Measurements from ENCODE around the gene ZNF414. TPM values are rescaled to one million over a fixed set of nuclear protein-coding genes. Genes with fewer than 3 reads are reported as not detected.

Gene ZNF414
- total and polyA plus RNA-seq, 2 experiments from 2014 or later, result 27.4 to 45.0 TPM

- Histone ChIP-seq H2AFZ (no peak overlapping the region), H3K4me2 (peak overlapping the region; percentile 89), H3K79me2 (replicated peaks; ENCODE audit: insufficient read depth) (no peaks in the 10 kb centered on the region), H3K4me1 (ENCODE audit: insufficient read depth) (peaks cover 9% of the 10 kb centered on the region), H3K27me3 (ENCODE audit: insufficient read depth) (no peaks in the 10 kb centered on the region), H3K27ac (ENCODE audit: low read depth) (peak overlapping the region; percentile 99), H4K20me1 (replicated peaks; ENCODE audit: insufficient read depth) (no peaks in the 10 kb centered on the region), H3K4me3 (peak overlapping the region; percentile 78), H3K36me3 (ENCODE audit: insufficient read depth) (no peaks in the 10 kb centered on the region), H3K9me2 (ENCODE audit: insufficient read depth) (no peaks in the 10 kb centered on the region), H3F3A (replicated peaks; ENCODE audit: low read depth) (peaks cover 23% of the 10 kb centered on the region)
- DNase-seq (ENCODE audit: low spot score) (no peak), ATAC-seq (no peak)
- peaks cover 10% of the 10 kb centered on the region; the same call in 2 of the 3 replicates for H3K36me3 Mint-ChIP-seq (ENCODE audit: low read depth)
- H3K27ac Mint-ChIP-seq, result peak overlapping the region; percentile 98
- no peak for TF ChIP-seq CREB1 (CRISPR knock-in tag; IDR thresholded peaks at IDR 0.05; ENCODE audit: low read depth)
- TF ChIP-seq ZNF331 (CRISPR knock-in tag; IDR thresholded peaks at IDR 0.05; ENCODE audit: low read depth), result 0 out of 2 replicates have a peak, but pooled peaks have one; percentile 12
- TF ChIP-seq CTCF (conservative IDR thresholded peaks at IDR 0.05; ENCODE audit: low read depth in 2 of 2), result no peak
- peaks cover 20% of the 10 kb centered on the region for H3K27me3 Mint-ChIP-seq (ENCODE audit: insufficient read depth, low read depth, poor library complexity)
- peak overlapping the region; percentile 93 for H3K4me3 Mint-ChIP-seq
- no peaks in the 10 kb centered on the region for H3K9me3 Mint-ChIP-seq
- H3K4me1 Mint-ChIP-seq, result peaks cover 13% of the 10 kb centered on the region
Measured at GRCh38 chr19:8513036-8513686, 806 bp downstream of the ZNF414 start.

GRCh38 chr19:8512115-8512967 is 1.6 kb downstream of the ZNF414 start:
- Mint-ChIP-seq H3K9me3 (no peaks in the 10 kb centered on the region), H3K4me3 (peak overlapping the region; percentile 67), H3K4me1 (peaks cover 9% of the 10 kb centered on the region), H3K27ac (peak overlapping the region; percentile 96), H3K36me3 (ENCODE audit: low read depth) (peaks cover 10% of the 10 kb centered on the region; the same call in 2 of the 3 replicates), H3K27me3 (ENCODE audit: insufficient read depth, low read depth, poor library complexity) (peaks cover 23% of the 10 kb centered on the region)
- DNase-seq (ENCODE audit: low spot score), result peak; percentile 85
- peak overlapping the region; percentile 78; the same call in 1 of the 2 replicates for H3K4me3 ChIP-seq
- no peaks in the 10 kb centered on the region for H4K20me1 ChIP-seq (replicated peaks; ENCODE audit: insufficient read depth)
- no peaks in the 10 kb centered on the region for H3K9me2 ChIP-seq (ENCODE audit: insufficient read depth)
- H3K27ac ChIP-seq (ENCODE audit: low read depth), result peak overlapping the region; percentile 99
- no peak overlapping the region for H2AFZ ChIP-seq
- peak overlapping the region; percentile 89; the same call in 1 of the 2 replicates for H3K4me2 ChIP-seq
- TF ChIP-seq REST (IDR thresholded peaks at IDR 0.05; ENCODE audit: unreplicated experiment), result no peak
- TF ChIP-seq CTCF (conservative IDR thresholded peaks at IDR 0.05; ENCODE audit: low read depth in 2 of 2), result no peak
- no peak for TF ChIP-seq STAT1 (IDR thresholded peaks at IDR 0.05; ENCODE audit: unreplicated experiment)
- no peak for TF ChIP-seq ETS1 (IDR thresholded peaks at IDR 0.05)
- peak; percentile 58; the same call in 1 of the 2 replicates for TF ChIP-seq POLR2AphosphoS5 (IDR thresholded peaks at IDR 0.05; ENCODE audit: low read depth)
- ATAC-seq, result peak; percentile 61
- H3K27me3 ChIP-seq (ENCODE audit: insufficient read depth), result no peaks in the 10 kb centered on the region
- peaks cover 20% of the 10 kb centered on the region for H3F3A ChIP-seq (replicated peaks; ENCODE audit: low read depth)
- no peaks in the 10 kb centered on the region for H3K79me2 ChIP-seq (replicated peaks; ENCODE audit: insufficient read depth)
- H3K4me1 ChIP-seq (ENCODE audit: insufficient read depth), result peaks cover 9% of the 10 kb centered on the region
- H3K36me3 ChIP-seq (ENCODE audit: insufficient read depth), result no peaks in the 10 kb centered on the region
